Measurements from ENCODE around the gene DLK1. TPM values are rescaled to one million over a fixed set of nuclear protein-coding genes. Genes with fewer than 3 reads are reported as not detected.

The DLK1 gene
- polyA plus RNA-seq, 2 of the 4 experiments (the other 2 are of a cell fraction), result 0.06 TPM; not detected in 1

GRCh38 chr14:100724536-100724935, 2.2 kb upstream of the DLK1 start:
- ChIA-PET CTCF (no interaction called here), POLR2A (no interaction called here)
- 58% methylated on average over 3 of the region's 4 CpGs for WGBS (ENCODE audit: missing lambda C conversion rate)
- no peak overlapping the region for H3K4me2 ChIP-seq
- TF ChIP-seq SREBF2 (IDR thresholded peaks at IDR 0.05), result no peak
- no peak for TF ChIP-seq RFX5 (IDR thresholded peaks at IDR 0.05)
- no peak for TF ChIP-seq CTCF (IDR thresholded peaks at IDR 0.05)
- no peak for TF ChIP-seq POLR2A (IDR thresholded peaks at IDR 0.05; ENCODE audit: low read length)
- TF ChIP-seq HES2 (IDR thresholded peaks at IDR 0.05), result no peak
- no peak for TF ChIP-seq CEBPB (IDR thresholded peaks at IDR 0.05)
- TF ChIP-seq EHF (CRISPR knock-in tag; IDR thresholded peaks at IDR 0.05), result no peak
- no peak for TF ChIP-seq RAD21 (conservative IDR thresholded peaks at IDR 0.05 in 1 of 2, IDR thresholded peaks at IDR 0.05 in 1 of 2)
- DNase-seq (ENCODE audit: low read depth in 1 of 2, low spot score in 1 of 2) (no peak), ATAC-seq (no peak), FAIRE-seq (no peak)
- no peaks in the 10 kb centered on the region for H3K4me1 ChIP-seq
- H3K27ac ChIP-seq, result no peak overlapping the region
- no peaks in the 10 kb centered on the region for H3K9me3 ChIP-seq
- H3K4me3 ChIP-seq, result no peak overlapping the region

- ChIA-PET POLR2A (no interaction called here), CTCF (interaction anchor here (1.0 kb wide), 1 partner anchor 63 kb away, joined by 3 read pairs; no protein-coding TSS in a partner anchor)
- Histone ChIP-seq H3K4me1 (no peaks in the 10 kb centered on the region), H3K9me3 (no peaks in the 10 kb centered on the region), H3K27ac (no peak overlapping the region), H3K4me3 (no peak overlapping the region), H3K4me2 (no peak overlapping the region)
- ATAC-seq (no peak), FAIRE-seq (no peak), DNase-seq (ENCODE audit: low read depth in 1 of 2, low spot score in 1 of 2) (no peak)
- 76% methylated on average over 33 of the region's 33 CpGs for WGBS (ENCODE audit: missing lambda C conversion rate)
- TF ChIP-seq CBX2 (IDR thresholded peaks at IDR 0.05; ENCODE audit: borderline replicate concordance, low read depth) (no peak), KDM1A (IDR thresholded peaks at IDR 0.05; ENCODE audit: low read depth) (no peak), HOXB13 (CRISPR knock-in tag; IDR thresholded peaks at IDR 0.05; ENCODE audit: low read depth) (no peak), ESRRA (IDR thresholded peaks at IDR 0.05; ENCODE audit: borderline replicate concordance, low read length) (no peak), HDAC2 (IDR thresholded peaks at IDR 0.05) (no peak), CBX8 (IDR thresholded peaks at IDR 0.05) (no peak), JUNB (IDR thresholded peaks at IDR 0.05) (no peak), BCL3 (IDR thresholded peaks at IDR 0.05) (no peak), KDM5A (IDR thresholded peaks at IDR 0.05) (no peak)
Observed at GRCh38 chr14:100725587-100726387, 905 bp upstream of the DLK1 start.

- 60% methylated on average over 19 of the region's 47 CpGs for WGBS (ENCODE audit: missing lambda C conversion rate)
- TF ChIP-seq KDM1A (IDR thresholded peaks at IDR 0.05; ENCODE audit: low read depth), result no peak
- no peak for TF ChIP-seq PBX3 (IDR thresholded peaks at IDR 0.05)
- no peak for TF ChIP-seq BHLHE40 (IDR thresholded peaks at IDR 0.05; ENCODE audit: low read depth, low read length)
- no peak for TF ChIP-seq CEBPB (IDR thresholded peaks at IDR 0.05)
- no peak for TF ChIP-seq ZFP36 (IDR thresholded peaks at IDR 0.05; ENCODE audit: borderline replicate concordance, partially characterized antibody)
- no peak for TF ChIP-seq EHF (CRISPR knock-in tag; IDR thresholded peaks at IDR 0.05)
- TF ChIP-seq ELK1 (IDR thresholded peaks at IDR 0.05; ENCODE audit: low read depth, low read length), result no peak
- no peak for TF ChIP-seq HES2 (IDR thresholded peaks at IDR 0.05)
- no peak for TF ChIP-seq HMGXB4 (CRISPR knock-in tag; IDR thresholded peaks at IDR 0.05; ENCODE audit: borderline replicate concordance)
- no peak for TF ChIP-seq ATOH8 (CRISPR knock-in tag; IDR thresholded peaks at IDR 0.05; ENCODE audit: low read depth)
Observed at GRCh38 chr14:100727086-100727872, 587 bp downstream of the DLK1 start.

More at GRCh38 chr14:100727086-100727872, 587 bp downstream of the DLK1 start:
- no peak overlapping the region for H3K4me3 ChIP-seq
- ChIA-PET POLR2A (no interaction called here), CTCF (no interaction called here)
- no peak overlapping the region for H3K27ac ChIP-seq
- no peaks in the 10 kb centered on the region for H3K4me1 ChIP-seq
- DNase-seq (ENCODE audit: low read depth in 1 of 2, low spot score in 1 of 2), result no peak
- H3K4me2 ChIP-seq, result peak overlapping the region; percentile 60
- no peak for ATAC-seq
- no peak for FAIRE-seq
- no peaks in the 10 kb centered on the region for H3K9me3 ChIP-seq

All from A549 (cell line).